K562 (cell line): ENCODE results near the gene LRRC59. TPM values are rescaled to one million over a fixed set of nuclear protein-coding genes. Genes with fewer than 3 reads are reported as not detected.

Source experiments
- CEBPB ChIP-seq: fragments of 450-650 bp; IDR thresholded peaks from 2 replicates; pipeline ENCODE4 v1.6.1; 2016; ENCODE audit warnings: missing genetic modification characterization, missing compliant biosample characterization
- DDX20 ChIP-seq: fragments of 450-650 bp; IDR thresholded peaks from 2 replicates; pipeline ENCODE4 v1.6.1; 2016; ENCODE audit warnings: missing genetic modification characterization, low read depth, mild to moderate bottlenecking, missing compliant biosample characterization, moderate library complexity
- E2F6 ChIP-seq, 2 experiments: IDR thresholded peaks; 2 replicates each; pipeline ENCODE4 v1.6.1; 2011; ENCODE audit warnings: borderline replicate concordance in 1 of 2, control low read depth in 1 of 2, low read depth in 1 of 2, low read length in 1 of 2, mild to moderate bottlenecking in 1 of 2, mixed read lengths in 1 of 2, moderate library complexity in 1 of 2; ENCODE audit not compliant: insufficient read depth in 1 of 2, insufficient read length in 1 of 2, poor library complexity in 1 of 2, severe bottlenecking in 1 of 2; ENCODE audit errors: extremely low read depth in 1 of 2
- FUS ChIP-seq: fragments of 200-400 bp; formaldehyde crosslinking; optimal IDR thresholded peaks from 2 replicates; pipeline ENCODE3; 2017; ENCODE audit warnings: low read depth, low read length
- GTF2A2 ChIP-seq: IDR thresholded peaks from 2 replicates; pipeline ENCODE4 v1.6.1; 2016; ENCODE audit warnings: mild to moderate bottlenecking, missing genetic modification characterization, missing compliant biosample characterization
- KAT2B ChIP-seq: IDR thresholded peaks from one replicate; pipeline ENCODE4 v1.6.1; 2012; ENCODE audit warnings: low read depth, mild to moderate bottlenecking, control low read depth, inconsistent platforms, low read length, moderate library complexity
- KHSRP ChIP-seq: fragments of 450-650 bp; IDR thresholded peaks from 2 replicates; pipeline ENCODE4 v1.6.1; 2017
- MAZ ChIP-seq, 2 experiments: fragments of 450-650 bp in 1 of 2; sonication (generic) in 1 of 2; formaldehyde crosslinking; IDR thresholded peaks in 1 of 2; conservative IDR thresholded peaks in 1 of 2; 2 replicates each; pipeline versions ENCODE4 v1.4.0 to v1.5.0; 2020; ENCODE audit warnings: mild to moderate bottlenecking in 1 of 2, missing genetic modification reagents in 1 of 2
- MNT ChIP-seq, 2 experiments: fragments of 450-650 bp; conservative IDR thresholded peaks; 2 replicates each; pipeline ENCODE4 v1.6.1; 2017; ENCODE audit warnings: mild to moderate bottlenecking in 2 of 2, moderate library complexity in 2 of 2
- NCOA4 ChIP-seq: fragments of 450-650 bp; IDR thresholded peaks from 2 replicates; pipeline ENCODE4 v1.6.1; 2018; ENCODE audit warnings: mild to moderate bottlenecking; ENCODE audit not compliant: partially characterized antibody
- RFX1 ChIP-seq: fragments of 450-650 bp; IDR thresholded peaks from 2 replicates; pipeline ENCODE4 v1.6.1; 2016; ENCODE audit warnings: mild to moderate bottlenecking, moderate library complexity
- SRSF7 ChIP-seq: fragments of 200-400 bp; formaldehyde crosslinking; optimal IDR thresholded peaks from 2 replicates; pipeline ENCODE3; 2017; ENCODE audit warnings: mild to moderate bottlenecking, low read depth, low read length
- STAT6 ChIP-seq: sonication (generic); formaldehyde crosslinking; IDR thresholded peaks from 2 replicates; pipeline ENCODE4 v1.8.1; 2023; ENCODE audit warnings: mild to moderate bottlenecking, missing genetic modification reagents
- TAF15 ChIP-seq: fragments of 200-400 bp; formaldehyde crosslinking; IDR thresholded peaks from 2 replicates; pipeline ENCODE4 v1.6.1; 2017; ENCODE audit warnings: mild to moderate bottlenecking, low read depth, low read length, moderate library complexity
- ZBTB17 ChIP-seq: fragments of 450-650 bp; formaldehyde crosslinking; IDR thresholded peaks from 2 replicates; pipeline ENCODE4 v1.4.0; 2020; ENCODE audit warnings: mild to moderate bottlenecking
- ZC3H8 ChIP-seq: fragments of 450-650 bp; IDR thresholded peaks from 2 replicates; pipeline ENCODE4 v1.6.1; 2017
- ZMIZ1 ChIP-seq, 2 experiments: fragments of 150-350 bp in 1 of 2; IDR thresholded peaks; 2 replicates each; pipeline ENCODE4 v1.6.1; 2012 to 2016; ENCODE audit warnings: low read depth in 2 of 2, low read length in 2 of 2, mild to moderate bottlenecking in 1 of 2, moderate library complexity in 1 of 2
- ZNF384 ChIP-seq: IDR thresholded peaks from 2 replicates; pipeline ENCODE4 v1.6.1; 2012; ENCODE audit warnings: low read depth, low read length, improper control_type of control experiment
- ZNF707 ChIP-seq: fragments of 250-450 bp; sonication (Bioruptor Pico); conservative IDR thresholded peaks from 2 replicates; pipeline ENCODE4 v1.8.0; 2022; ENCODE audit warnings: inconsistent platforms, mild to moderate bottlenecking, moderate library complexity
- polyA plus RNA-seq, 8 experiments: library from polyadenylated mRNA; depleted of rRNA in 4 of 8; stranded (reverse) in 5 of 8; unstranded in 3 of 8; fragments of >200 nt; fragmentation: Nextera tagmentation in 2 of 8; fragmentation: Illumina TruSeq in 1 of 8; extraction: Ambion mirVana in 2 of 8; extraction: Trizol in 1 of 8; gene quantifications; 2 replicates each; pipeline versions ENCODE4 v1.2.1 to v1.2.3, GENCODE V29; 2011 to 2014; ENCODE audit warnings: inconsistent platforms in 1 of 8, missing spikeins in 1 of 8
- total RNA-seq, 7 experiments: library from RNA; depleted of rRNA in 6 of 7; stranded (reverse); fragments of >200 nt in 6 of 7; fragmentation: Illumina TruSeq in 2 of 7; extraction: Trizol in 2 of 7; gene quantifications; 2 replicates each; pipeline versions ENCODE4 v1.2.1 to v1.2.3, GENCODE V29; 2011 to 2021; ENCODE audit warnings: low replicate concordance in 1 of 7

LRRC59 gene
- total and polyA plus RNA-seq, 9 of the 15 experiments (the other 6 are each of a cell fraction or from before 2014, with no cell fraction given): 27.8 to 244 (median 154) TPM

- TF ChIP-seq ZMIZ1 (IDR thresholded peaks at IDR 0.05; ENCODE audit: low read depth in 2 of 2, low read length in 2 of 2) (no peak), MNT (conservative IDR thresholded peaks at IDR 0.05) (no peak; a peak in 1 of 4 replicates), MAZ (CRISPR knock-in tag; conservative IDR thresholded peaks at IDR 0.05 in 1 of 2, IDR thresholded peaks at IDR 0.05 in 1 of 2) (peak; percentile 42 to 56; a peak in 2 of 4 replicates), ZNF384 (no peak), GTF2A2 (tag) (no peak), FUS (no peak), SRSF7 (no peak), KHSRP (no peak), TAF15 (no peak), KAT2B (no peak), NCOA4 (no peak), CEBPB (tag) (no peak), DDX20 (tag) (no peak), E2F6 (IDR thresholded peaks at IDR 0.05; ENCODE audit: borderline replicate concordance in 1 of 2, extremely low read depth in 1 of 2, insufficient read depth in 1 of 2, insufficient read length in 1 of 2, low read depth in 1 of 2, low read length in 1 of 2, poor library complexity in 1 of 2, severe bottlenecking in 1 of 2) (peak in 1 of 2 experiments; percentile 9), ZBTB17 (CRISPR knock-in tag) (no peak), STAT6 (CRISPR knock-in tag) (no peak), ZC3H8 (no peak), ZNF707 (no peak), RFX1 (no peak)
Measured at GRCh38 chr17:50425682-50426471, 28.6 kb upstream of the LRRC59 start, which contains the start of gene ACSF2 (continued).
